GM19395 (cell line): ENCODE measurements around the gene KDM4B.
"Not testable (repeated sequence)": the region's sequence is repeated elsewhere in the genome, so short reads cannot be mapped to it uniquely, and the experiment has no call there.

Experiments
- ATAC-seq: cut with Tn5 transposase; IDR thresholded peaks from one replicate; pipeline ENCODE4 v1.9.1; 2021; ENCODE audit warnings: mild to moderate bottlenecking, moderate library complexity; ENCODE audit not compliant: unreplicated experiment

KDM4B gene

GRCh38 chr19:4968462-4969291 is at the start of gene KDM4B:
KDM4B (plus strand) TSS chr19:4969113; CDS start chr19:5032891, 63,778 bp downstream.
- ATAC-seq = peak; percentile 91

GRCh38 chr19:4922530-4923275 is 46.2 kb upstream of the KDM4B start:
- ATAC-seq = no peak

GRCh38 chr19:4923276-4923747 is 45.6 kb upstream of the KDM4B start:
- ATAC-seq = no peak

GRCh38 chr19:4929186-4929585 is 39.7 kb upstream of the KDM4B start:
- ATAC-seq = no peak

GRCh38 chr19:4930664-4931063 is 38.2 kb upstream of the KDM4B start:
- ATAC-seq = no peak

GRCh38 chr19:4932711-4933110 is 36.2 kb upstream of the KDM4B start:
- ATAC-seq = no peak

- no peak for ATAC-seq
Measured at GRCh38 chr19:4933528-4933927, 35.4 kb upstream of the KDM4B start.

GRCh38 chr19:4935444-4935843 is 33.5 kb upstream of the KDM4B start:
- ATAC-seq = no peak

GRCh38 chr19:4937060-4937459 is 31.9 kb upstream of the KDM4B start:
- no peak for ATAC-seq

- ATAC-seq = not testable (repeated sequence)
Measured at GRCh38 chr19:4938461-4938860, 30.5 kb upstream of the KDM4B start.

- ATAC-seq = no peak
Measured at GRCh38 chr19:4939466-4939865, 29.4 kb upstream of the KDM4B start.

GRCh38 chr19:4941638-4942169 is 27.2 kb upstream of the KDM4B start:
- ATAC-seq = not testable (repeated sequence)

GRCh38 chr19:4950650-4951049 is 18.3 kb upstream of the KDM4B start:
- not testable (repeated sequence) for ATAC-seq

- no peak for ATAC-seq
Measured at GRCh38 chr19:4951656-4952055, 17.3 kb upstream of the KDM4B start.

- ATAC-seq = no peak
Measured at GRCh38 chr19:4952945-4953344, 16.0 kb upstream of the KDM4B start.

GRCh38 chr19:4954320-4955149 is 14.4 kb upstream of the KDM4B start:
- ATAC-seq = not testable (repeated sequence)

- ATAC-seq = no peak
Measured at GRCh38 chr19:4955274-4955673, 13.6 kb upstream of the KDM4B start.

- no peak for ATAC-seq
Measured at GRCh38 chr19:4957981-4958380, 10.9 kb upstream of the KDM4B start.

- ATAC-seq = no peak
Measured at GRCh38 chr19:4962085-4962619, 6.8 kb upstream of the KDM4B start.

GRCh38 chr19:4965061-4965460 is 3.9 kb upstream of the KDM4B start:
- ATAC-seq = no peak

- ATAC-seq = no peak
Measured at GRCh38 chr19:4966591-4966990, 2.3 kb upstream of the KDM4B start.
